NCI-H187 treated with DMSO at 0.1 percent for 48 hours (cell line): ENCODE results near the gene B4GALNT4.
"Not testable (repeated sequence)": the region's sequence is repeated elsewhere in the genome, so short reads cannot be mapped to it uniquely, and the experiment has no call there.

ENCODE experiments used
- DNase-seq: peaks from one replicate; lab custom pipeline; 2025; lab: John Stamatoyannopoulos, UW

The B4GALNT4 gene

DNA sequence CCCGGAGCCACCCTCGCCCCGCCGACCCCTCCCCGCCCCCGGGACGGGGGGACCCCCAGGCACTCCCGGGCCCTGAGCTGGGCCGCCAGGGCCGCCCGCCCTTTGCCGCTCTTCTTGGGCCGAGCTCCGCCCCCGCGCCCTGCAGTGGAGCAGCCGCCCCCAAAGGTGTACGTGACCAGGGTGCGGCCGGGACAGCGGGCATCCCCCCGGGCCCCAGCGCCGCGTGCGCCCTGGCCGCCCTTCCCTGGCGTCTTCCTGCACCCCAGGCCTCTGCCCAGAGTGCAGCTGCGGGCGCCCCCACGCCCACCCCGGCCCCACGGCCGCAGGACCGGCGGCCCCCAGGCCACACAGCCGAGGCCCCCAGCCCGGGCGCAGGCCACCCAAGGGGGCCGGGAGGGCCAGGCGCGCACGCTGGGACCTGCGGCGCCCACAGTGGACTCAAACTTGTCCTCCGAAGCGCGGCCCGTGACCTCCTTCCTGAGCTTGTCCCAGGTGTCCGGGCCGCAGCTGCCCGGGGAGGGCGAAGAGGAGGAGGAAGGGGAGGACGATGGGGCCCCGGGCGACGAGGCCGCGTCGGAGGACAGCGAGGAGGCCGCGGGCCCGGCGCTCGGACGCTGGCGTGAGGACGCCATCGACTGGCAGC lies 7.4 kb downstream of the B4GALNT4 start:
- DNase-seq, result no peak

DNA sequence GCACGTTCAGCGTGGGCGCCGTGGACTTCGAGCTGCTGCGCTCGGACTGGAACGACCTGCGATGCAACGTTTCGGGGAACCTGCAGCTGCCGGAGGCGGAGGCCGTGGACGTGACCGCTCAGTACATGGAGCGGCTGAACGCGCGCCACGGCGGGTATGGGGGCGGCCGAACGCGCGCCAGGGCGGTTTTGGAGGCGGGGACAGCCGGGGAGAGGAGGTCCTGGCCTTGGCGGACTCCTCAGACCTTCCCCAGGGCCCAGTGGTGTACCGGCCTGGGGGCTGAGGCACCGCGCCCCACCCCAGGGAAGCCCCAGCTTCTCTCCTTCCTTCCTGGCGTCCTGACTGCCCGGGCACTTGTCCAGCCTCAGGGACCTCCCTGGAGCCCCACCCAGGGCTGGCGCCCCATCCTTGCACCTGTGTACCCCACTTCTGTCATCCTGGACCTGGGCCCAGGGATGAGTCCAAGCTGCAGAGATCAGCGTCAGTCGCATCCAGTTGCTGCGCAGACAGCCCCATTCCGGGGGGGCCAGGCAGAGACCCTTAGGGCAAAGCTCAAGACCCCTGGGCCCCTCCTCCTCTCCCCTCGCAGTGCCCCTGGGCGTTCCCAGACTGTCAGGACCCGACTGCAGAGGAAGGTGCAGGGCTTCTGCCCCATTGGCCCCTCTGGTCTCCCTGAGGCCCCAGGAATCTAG lies 8.0 kb downstream of the B4GALNT4 start:
- DNase-seq, result no peak

DNA sequence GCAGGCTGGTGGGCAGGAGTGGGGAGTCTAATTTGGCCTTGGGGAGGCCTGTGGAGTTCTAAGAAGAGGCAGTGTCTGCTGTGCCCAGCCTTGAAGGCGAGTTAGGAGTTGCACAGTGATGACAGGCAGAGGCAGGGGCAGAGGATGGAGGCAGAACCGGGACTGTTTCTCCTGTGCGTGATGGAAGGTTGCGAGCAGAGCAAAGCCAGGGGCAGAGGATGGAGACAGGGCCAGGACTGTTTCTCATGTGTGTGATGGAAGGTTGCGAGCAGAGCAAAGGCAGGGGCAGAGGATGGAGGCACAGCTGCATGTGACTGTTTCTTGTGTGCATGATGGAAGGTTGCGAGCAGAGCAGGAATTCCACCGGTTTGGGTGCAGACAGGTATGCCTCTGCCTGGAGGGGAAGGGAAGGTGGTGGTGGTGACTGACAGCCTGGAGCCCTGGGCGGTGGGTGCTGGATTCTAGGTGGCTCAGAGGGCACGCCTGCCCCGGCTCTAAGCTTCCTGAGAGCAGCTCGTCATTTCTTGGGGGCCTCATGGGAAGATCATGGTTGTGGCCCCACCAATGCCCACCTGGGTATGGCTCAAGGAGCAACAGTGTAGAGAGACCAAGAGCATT lies 8.7 kb downstream of the B4GALNT4 start:
- no peak for DNase-seq

DNA sequence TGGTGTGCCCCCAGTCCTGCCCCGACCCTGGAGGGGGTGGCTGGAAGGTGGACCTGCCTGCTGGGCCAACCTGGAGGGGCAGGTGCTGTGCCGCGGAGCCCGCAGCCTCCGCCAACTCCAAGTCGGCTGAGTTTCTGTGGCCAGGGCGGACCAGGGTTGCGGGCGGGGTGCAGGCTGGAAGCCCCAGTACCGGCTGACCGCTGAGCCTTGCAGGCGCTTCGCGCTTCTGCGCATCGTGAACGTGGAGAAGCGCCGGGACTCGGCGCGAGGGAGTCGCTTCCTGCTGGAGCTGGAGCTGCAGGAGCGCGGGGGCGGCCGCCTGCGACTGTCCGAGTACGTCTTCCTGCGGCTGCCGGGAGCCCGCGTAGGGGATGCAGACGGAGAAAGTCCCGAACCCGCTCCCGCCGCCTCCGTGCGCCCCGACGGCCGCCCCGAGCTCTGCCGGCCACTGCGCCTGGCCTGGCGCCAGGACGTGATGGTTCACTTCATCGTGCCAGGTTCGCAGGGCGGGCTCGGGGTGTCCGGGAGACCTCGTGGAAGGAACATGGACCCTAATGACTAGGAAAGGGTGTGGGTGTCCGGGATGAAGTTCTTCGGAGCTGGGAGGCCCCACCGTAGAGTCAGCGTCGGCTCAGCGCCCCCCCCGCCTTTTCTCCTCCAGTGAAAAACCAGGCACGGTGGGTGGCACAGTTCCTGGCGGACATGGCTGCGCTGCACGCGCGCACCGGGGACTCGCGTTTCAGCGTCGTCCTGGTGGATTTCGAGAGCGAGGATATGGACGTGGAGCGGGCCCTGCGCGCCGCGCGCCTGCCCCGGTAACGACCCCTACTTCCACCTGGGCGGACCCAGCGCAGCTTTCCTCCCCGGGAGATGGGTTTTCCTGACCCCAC lies 10.2 kb downstream of the B4GALNT4 start:
- DNase-seq, result no peak

DNA sequence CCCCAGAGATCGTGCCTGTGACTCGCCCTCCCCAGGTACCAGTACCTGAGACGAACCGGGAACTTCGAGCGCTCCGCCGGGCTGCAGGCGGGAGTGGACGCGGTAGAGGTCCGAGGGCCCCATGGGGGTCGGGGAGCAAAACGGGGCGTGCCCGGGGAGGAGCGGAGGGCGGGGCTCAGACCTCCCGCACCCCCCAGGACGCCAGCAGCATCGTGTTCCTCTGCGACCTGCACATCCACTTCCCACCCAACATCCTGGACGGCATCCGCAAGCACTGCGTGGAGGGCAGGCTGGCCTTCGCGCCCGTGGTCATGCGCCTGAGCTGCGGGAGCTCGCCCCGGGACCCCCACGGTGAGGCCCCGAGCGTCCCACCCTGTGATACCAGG lies 10.8 kb downstream of the B4GALNT4 start:
- no peak for DNase-seq

DNA sequence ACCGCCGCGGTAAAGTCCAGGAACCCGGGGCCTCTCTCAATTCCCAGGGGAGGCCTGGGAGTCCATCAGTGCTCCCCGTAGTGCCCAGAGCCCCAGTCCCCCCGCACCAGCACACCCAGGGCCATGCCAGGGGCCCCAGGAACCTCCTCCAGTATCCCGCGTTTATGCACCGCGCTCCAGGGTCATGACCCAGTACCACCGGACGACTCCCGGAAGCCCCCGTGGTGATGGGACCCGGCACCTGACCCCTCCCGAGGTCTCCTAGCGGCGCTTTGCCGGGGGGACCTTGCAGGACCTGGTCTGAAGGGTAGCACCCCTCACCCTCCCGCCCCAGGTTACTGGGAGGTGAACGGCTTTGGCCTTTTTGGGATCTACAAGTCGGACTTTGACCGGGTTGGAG lies 11.2 kb downstream of the B4GALNT4 start:
- no peak for DNase-seq

DNA sequence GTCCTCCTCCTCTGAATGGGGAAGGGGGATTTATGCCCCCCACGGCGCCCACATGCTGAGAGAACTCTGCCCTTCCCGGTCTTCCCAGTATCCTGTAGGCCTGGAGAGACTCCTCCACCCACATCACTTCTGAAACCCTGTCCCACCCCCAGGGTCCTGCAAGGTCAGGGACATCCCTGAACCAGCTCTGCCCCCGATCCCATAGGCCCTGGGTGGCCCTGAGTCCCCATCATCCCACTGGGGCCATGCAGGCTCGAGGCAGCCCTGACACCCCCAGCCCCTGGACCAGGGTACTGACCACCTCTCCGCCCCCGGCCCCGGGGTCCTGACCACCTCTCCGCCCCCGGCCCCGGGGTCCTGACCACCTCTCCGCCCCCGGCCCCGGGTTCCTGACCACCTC lies 11.7 kb downstream of the B4GALNT4 start:
- DNase-seq, result no peak

DNA sequence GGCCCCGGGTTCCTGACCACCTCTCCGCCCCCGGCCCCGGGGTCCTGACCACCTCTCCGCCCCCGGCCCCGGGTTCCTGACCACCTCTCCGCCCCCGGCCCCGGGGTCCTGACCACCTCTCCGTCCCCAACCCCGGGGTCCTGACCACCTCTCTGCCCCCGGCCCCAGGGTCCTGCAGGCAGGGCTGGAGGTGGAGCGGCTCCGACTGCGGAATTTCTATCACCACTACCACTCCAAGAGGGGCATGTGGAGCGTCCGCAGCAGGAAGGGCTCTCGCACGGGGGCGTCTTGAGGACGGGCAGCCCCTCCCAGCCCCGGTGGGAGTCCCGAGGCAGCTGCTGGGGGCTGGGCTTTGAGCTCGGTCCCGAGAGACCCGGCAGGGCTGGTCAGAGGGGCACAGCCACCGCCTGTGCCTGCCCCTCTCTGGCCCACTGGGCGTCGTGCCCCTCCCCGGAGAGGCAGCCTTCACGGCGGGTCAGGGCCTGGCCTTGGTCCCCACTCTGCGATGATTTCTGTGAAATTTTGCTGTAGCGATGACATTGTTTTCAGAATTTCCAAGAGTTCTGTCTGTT lies 12.3 kb downstream of the B4GALNT4 start:
- no peak for DNase-seq

DNA sequence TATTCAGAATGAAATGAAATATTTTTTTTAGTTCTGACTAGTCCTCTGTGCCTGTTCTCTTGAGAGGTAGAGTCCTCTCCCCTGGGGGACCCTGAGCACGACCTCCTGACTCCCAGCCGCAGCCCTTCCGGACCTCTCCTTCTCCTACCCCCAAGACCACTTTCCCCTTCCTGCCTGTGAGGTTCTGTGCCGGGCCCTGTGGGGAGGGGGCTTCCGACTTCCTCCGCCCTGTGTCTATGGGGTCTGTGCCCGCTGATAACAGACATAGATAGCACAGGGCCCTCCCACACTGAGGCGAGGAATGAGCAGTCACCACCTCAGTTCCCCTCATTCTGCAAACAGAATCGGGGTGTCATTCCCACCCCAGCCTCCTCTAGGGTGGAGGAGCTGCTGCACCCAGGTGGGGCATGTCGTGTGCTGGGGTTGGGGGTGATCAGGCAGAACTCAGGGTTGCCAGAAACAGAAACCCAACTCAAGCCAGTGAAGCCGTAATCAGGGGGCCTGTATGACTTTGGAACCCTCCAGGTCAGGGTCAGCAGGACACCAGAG lies 12.9 kb downstream of the B4GALNT4 start:
- DNase-seq, result no peak

DNA sequence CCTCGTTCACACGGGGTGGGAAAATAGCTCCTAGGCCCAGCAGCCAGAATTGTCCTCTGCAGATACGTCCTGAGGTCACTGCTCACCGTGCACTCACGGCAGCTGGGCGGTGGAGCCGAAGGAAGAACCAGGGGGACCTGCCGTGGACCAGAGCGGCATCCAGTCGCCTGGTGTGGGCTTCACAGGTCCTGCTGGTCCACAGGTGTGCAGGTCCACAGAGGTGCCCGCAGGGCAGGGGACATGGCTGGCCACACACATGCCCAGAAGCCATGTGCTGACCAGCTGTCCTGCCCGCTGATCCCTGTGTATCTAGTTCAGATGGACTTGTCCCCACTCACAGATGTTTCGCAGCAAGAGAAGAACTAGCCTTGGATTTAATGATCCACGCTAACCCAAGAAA lies 14.1 kb downstream of the B4GALNT4 start:
- no peak for DNase-seq

DNA sequence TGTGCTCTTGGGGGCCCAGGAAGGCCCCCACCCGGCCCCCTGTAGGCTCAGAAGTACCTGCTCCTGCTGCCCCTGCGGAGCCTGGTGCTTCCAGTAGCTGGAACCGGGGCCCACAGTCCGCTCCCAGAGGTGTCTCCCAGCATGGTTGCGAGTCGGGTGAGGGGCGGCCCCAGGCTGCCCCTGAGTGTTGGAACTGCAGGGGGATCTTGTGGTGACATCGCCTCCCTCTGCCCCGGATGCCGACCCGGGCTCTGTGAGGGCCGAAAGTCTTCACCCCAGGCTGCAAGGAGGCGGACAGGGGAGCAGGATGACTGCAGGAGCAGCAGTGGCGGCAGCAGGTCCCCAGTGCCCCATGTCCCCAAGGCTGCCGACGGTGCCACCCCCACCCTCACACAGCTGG lies 15.2 kb downstream of the B4GALNT4 start:
- DNase-seq, result no peak

DNA sequence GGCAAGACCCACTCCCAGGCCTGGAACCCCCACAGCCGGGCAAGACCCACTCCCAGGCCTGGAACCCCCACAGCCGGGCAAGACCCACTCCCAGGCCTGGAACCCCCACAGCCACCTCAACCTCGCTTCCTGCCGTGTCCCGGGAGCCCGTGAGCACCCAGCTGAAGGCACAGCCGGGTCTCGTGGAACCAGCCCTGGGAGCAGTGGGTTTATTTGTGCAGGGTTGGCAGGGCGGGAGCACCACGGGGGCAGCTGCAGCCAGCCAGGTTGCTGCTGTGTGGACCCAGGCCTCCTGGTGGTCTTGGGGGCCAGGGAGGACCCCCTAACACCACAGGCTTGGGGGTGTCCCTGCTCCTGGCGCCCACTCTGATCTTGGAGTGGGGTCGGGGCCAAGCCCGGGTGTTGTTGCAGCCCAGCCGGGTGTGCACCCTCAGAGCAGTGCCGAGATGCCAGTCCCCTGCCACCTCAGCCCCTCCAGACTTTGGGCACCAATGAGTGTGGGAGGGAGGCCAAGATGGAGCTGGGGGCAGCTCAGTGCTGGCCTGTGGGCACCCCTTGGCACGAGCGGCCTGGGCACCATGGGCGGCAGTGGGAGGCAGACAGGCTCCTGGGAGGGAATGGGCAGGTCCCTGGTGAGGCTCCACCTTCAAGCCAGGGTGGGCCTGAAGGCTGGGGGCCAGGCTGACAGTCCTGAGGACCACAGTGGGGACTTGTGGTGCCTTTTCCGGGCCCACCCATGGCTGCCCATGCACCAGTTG lies 16.5 kb downstream of the B4GALNT4 start:
- DNase-seq, result no peak

DNA sequence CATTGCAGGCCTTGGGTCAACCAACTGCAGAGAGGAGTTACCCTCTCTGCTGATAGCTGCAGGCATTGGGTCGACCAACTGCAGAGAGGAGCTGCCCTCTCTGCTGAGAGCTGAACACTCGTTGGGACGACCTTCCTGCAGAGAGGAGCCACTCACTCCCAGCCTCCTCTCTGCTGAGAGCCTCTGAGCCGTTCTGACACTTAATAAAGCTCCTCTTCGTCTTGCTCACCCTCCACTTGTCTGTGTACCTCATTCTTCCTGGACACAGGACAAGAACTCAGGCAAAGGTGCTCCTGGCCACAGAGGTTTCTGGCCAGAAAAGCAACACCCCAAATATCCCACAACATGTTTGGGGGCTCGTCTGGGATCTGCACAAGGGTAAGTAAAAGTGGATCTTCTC lies 17.2 kb downstream of the B4GALNT4 start:
- no peak for DNase-seq

DNA sequence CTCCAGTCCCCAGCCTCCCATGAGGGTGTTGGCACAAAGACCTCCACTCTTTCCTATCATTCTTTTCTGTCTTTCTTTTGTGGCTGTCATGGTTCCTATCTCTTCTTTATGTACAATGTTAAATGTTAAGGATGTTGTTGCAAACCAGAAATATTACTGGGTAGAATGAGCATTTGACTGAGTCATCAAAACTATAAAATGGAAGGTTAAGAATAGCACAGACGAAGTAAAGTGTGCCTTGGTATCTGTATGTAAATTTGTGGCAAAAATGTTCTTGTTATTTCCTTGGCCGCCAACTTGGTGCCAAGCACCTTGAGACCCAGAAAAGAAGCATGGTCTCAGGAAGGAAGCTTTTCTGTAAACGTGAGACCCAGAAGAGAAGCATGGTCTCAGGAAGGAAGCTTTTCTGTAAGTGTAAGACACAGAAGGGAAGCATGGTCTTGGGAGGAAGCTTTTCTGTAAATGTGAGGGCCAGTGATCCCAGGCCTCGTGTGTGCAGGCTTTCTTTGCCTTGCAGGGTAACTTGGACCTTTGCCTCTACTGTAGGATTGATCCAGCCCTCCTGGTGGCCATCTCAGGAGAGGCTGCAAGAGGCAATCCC lies 18.0 kb downstream of the B4GALNT4 start:
- no peak for DNase-seq

DNA sequence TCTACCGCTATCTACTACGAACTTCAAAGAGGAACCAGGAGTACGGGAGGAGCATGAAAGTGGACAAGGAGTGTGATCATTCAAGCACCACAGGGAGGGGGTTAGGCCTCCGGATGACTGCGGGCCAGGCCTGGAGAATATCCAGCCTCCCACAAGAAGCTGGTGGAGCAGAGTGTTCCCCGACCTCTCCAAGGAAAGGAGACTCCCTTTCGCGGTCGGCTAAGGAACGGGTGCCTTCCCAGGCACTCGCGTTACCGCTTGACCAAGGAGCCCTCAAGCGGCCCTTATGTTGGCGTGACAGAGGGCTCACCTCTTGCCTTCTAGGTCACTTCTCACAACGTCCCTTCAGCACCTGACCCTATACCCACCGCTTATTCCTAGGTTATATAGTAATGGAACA lies 20.1 kb downstream of the B4GALNT4 start:
- DNase-seq, result not testable (repeated sequence)

DNA sequence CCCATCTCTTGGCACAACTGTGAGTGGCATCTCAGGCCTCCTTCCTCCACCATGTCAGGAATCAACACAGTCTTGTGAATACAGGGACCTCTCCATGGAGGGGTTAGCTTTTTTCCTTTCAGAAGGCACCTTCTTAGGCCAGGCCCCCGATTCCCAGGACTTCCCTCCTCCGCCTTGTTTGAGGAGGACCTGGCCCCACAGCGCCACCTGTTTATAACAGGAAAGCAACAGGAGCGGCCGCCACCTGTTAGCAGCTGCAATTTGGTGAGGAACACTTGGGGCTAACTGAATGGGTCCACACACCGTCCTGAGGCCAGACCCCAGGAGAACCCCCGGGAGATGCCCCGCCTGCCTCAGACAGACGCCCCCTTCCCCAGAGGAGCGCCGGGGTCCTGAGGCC lies 20.9 kb downstream of the B4GALNT4 start:
- no peak for DNase-seq

DNA sequence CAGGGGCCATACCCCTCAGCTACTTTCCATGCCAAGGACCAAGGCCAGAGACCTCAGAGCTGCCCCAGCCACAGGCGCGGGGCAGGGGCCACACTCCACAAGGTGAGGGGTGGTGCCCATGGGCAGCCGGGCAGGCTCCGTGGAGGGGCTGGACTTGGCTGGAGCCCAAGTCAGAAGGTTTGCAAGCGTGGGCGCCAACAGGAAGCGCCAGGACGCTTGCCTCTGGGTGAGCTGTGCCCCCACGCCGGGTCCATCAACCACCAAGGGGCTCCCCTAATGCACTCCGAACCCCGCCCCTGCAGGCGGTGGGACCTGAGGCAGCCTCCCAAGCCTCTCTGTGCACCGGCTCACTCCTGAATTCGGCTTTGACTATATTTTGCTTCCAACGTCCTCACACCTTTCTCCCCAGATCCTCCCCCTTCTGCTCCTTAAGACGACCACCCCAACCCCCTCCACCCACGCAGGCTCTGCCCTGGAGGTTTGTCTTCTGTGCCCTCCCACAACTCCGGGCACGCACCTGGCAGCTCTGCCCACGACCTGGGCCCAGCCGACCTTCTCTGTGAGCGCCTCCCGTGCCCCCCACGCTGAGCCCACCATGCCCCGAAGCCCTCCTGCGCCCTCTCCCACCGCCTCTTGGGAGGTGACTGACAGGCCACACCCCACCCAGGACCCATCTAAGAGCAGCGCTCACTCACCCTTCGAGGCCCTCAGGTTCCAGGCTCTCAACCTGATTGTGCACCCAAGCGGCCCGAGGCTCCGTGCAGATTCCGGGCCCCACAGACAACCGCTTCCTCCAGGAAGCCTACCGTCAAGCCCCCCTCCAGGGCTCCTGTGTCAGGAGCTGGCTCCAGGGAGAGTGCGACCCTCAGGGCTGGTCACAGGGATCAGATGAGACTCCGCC lies 22.1 kb downstream of the B4GALNT4 start:
- DNase-seq, result no peak

DNA sequence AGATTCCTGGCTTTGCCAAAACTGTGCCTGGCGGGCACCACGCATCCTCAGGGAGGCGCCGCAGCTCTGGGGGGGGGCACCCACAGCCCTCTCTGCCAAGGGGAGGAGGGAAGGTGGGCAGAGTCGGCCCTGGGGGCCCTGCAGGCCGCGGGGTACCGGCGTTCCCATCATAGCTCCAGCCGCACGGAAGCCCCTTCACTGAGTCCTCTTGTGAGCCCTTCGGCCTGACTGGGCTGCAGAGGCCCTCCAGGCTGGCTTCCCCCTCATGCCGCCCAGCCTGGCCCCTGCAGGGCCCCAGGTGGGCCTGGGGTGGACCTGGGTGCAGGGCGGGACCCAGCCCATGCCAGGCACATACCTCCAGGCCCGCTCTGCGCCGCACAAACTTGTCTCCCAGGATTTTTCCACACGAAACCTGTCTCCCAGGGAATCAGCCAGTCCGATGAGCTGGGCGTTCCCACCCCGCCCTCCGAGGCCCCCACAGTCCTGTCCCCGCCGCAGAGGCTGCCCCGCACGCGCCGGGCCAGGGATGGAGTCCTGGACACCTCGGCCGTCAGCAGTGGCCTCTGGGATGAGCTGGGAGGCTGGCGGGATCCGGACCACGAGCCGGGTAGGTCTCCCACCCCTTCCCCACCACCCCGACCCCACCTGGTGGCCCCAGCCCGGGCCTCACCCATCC lies 22.9 kb downstream of the B4GALNT4 start:
- no peak for DNase-seq
